ENCODE data around the gene ATE1.
"Not testable (repeated sequence)": the region's sequence is repeated elsewhere in the genome, so short reads cannot be mapped to it uniquely, and the experiment has no call there.

ATE1 gene

GRCh38 chr10:121788717-121789116 lies 139.1 kb downstream of the ATE1 start:
- DNase-seq (ENCODE audit: low read depth in 2 of 2) = no peak

GRCh38 chr10:121788115-121788514 lies 139.7 kb downstream of the ATE1 start:
- no peak for DNase-seq (ENCODE audit: low read depth in 2 of 2)

DNA sequence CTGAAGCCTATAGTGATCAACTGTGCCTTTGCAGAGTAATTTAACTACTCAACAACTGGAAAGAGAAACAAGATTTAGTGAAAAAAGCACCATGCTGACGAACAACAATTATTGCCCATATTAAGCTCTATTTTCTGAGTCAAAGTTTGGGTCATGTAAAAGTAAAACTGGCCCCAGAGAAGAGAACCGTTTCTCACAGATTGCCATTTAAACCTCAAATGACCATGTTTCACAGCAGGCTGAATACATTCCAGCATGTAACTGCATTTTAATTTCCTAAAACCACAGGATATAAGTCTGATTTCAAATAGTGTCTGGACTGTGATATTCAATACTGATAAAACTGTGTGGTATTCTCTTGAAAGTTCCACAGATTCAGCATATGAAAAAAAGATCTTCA lies 140.7 kb downstream of the ATE1 start:
- DNase-seq (ENCODE audit: low read depth in 2 of 2) = no peak

DNA sequence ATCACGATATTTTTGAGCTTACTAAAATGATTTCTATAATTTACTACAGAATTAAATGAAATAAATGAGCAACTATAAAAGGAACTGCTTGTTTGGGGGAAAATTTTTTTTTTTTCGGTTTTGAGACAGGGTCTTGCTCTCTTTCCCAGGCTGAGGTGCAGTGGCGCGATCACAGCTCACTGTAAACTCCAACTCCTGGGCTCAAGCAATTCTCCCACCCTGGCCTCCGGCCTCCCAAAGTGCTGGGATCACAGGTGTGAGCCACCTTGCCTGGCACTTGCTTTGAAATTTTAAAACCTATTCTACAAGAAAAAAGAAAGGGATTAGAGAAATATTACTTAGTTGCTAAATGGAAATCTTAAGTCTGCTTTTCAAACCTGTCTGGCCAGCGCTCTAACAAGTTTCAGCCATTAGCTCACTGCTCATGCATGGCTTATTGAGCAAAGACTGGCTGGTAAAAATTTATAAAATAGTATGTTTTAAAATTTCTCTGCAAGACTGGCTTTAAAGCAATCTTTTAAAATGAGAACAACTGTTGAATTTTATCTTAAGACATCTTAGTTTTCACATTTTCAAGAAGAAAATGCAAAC lies 144.0 kb downstream of the ATE1 start:
- DNase-seq (ENCODE audit: low read depth in 2 of 2) = no peak

DNA sequence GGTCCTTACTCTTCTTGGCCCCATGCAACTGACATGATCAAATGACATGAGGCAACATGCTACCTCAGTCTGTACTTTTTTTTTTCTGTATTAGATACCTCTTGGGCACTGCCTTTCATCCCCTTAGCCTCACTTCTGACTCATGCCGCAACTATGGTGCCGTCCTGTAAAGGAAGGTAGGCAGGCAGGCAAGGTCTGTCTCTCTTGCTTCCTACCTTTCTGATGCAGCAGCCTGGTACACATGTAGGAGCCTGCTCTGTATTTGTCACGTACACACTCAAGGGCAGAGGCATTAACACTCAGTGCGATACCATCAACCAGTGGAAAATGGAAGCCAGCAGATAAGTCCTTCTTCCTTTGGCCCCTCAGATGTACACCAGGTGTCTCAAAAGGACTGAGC lies 146.7 kb downstream of the ATE1 start:
- DNase-seq (ENCODE audit: low read depth in 2 of 2) = no peak

DNA sequence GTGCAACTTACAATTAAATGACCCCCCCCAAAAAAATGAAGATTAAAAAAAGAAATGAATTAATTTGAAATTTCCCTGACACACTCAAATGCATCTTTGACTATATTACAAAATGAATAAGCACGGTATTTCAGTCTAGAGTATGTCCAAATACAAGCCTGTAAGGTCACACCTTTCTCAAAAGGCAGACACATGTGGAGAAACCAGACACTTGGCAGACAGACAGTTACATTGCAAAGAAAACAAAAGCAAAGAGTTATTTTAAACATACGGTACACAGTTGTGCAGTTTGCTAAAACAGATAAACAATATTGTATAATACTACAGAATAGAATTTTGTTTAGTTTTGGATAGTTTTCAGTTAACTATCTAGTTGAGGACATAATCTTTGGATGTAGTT lies 153.0 kb downstream of the ATE1 start:
- DNase-seq (ENCODE audit: low read depth in 2 of 2) = no peak

DNA sequence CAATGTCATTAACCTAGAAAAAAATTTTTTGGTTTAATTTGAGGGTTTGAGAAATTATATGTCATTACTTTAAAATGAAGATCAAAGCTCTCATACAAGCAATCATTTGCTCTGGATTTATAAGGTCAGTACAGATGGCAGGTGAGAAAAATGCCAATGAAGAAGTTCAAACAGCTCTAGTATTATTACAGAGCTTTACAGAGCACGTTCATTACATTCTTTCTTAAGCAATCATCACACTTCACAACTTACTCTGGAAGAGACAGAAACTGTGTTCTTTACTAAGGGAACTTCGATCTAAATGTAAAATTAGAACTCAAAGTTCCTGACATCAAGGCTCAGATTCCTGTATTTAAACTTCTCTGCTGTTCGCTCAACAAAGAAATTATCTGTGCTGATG lies 153.4 kb downstream of the ATE1 start:
- no peak for DNase-seq (ENCODE audit: low read depth in 2 of 2)

DNA sequence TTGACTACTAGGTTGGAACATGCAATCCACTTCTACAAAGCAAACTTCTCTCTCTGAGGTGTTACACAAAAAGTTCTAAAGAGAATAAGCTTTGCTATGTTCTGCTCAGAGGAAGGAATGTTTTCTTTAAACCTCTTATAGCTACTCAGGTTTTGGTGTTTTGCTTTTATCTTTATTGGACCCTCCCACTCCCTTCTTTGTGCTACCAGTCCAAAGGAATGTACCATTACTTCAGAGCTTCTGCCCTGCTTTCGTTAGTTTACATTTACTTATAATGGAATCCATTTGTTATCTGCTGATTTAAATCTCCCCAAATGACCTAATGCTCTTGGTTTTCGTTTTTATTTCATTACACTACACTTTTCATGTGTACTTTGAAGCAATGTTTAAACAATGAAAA lies 154.9 kb downstream of the ATE1 start:
- DNase-seq (ENCODE audit: low read depth in 2 of 2) = no peak

GRCh38 chr10:121772406-121772805 lies 155.4 kb downstream of the ATE1 start:
- DNase-seq (ENCODE audit: low read depth in 2 of 2) = no peak

GRCh38 chr10:121771966-121772365 lies 155.9 kb downstream of the ATE1 start:
- no peak for DNase-seq (ENCODE audit: low read depth in 2 of 2)

DNA sequence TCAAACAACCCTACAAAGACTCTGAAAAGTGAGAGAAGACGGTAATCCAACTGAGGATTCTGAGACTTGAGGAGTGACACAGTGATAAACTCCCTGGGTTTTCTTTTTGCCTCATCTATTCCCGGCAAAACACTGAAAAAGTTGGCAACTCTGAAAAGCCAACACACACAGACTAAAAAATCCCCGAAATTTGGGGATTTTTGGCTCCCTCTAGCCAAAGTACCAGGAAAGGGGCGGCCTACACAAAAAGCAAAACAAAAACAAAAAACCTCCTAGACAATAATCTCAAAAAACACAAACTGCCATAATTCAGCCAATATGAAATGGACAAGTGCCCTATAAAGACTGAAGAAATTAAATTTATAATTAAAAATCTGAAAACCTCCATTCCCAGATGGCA lies 161.4 kb downstream of the ATE1 start:
- no peak for DNase-seq (ENCODE audit: low read depth in 2 of 2)

DNA sequence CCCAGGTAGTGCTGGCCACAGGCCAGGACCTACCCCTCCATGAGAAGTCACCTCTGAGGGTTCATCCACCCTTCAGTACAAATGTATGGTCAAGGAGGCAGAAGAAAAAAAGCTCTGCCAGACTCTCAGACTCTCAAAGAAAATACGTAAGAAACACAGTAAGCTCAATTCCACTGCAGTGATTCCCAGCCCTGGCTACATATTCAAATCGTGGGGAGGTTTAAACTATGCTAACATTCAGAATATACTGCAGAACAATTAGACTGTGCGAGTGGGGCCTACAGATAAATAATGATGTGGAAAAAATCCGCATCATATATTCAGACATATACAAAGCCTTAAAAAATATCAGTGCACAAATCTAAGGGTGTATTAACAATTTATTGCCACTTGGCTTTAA lies 162.6 kb downstream of the ATE1 start:
- no peak for DNase-seq (ENCODE audit: low read depth in 2 of 2)

- no peak for DNase-seq (ENCODE audit: low read depth in 2 of 2)
These were observed 163.4 kb downstream of the ATE1 start for GRCh38 chr10:121764233-121764942.

DNA sequence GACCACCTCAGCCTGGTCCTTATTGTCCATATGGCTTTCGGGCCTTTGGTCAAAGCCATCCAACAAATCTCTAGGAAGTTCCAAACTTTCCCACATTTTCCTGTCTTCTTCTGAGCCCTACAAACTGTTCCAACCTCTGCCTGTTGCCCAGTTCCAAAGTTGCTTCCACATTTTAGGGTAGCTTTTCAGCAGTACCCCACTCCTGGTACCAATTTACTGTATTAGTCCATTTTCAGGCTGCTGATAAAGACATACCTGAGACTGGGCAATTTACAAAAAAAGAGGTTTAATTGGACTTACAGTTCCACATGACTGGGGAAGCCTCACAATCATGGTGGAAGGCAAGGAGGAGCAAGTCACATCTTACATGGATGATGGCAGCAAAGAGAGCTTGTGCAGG lies 170.6 kb downstream of the ATE1 start:
- DNase-seq (ENCODE audit: low read depth in 2 of 2) = not testable (repeated sequence)

DNA sequence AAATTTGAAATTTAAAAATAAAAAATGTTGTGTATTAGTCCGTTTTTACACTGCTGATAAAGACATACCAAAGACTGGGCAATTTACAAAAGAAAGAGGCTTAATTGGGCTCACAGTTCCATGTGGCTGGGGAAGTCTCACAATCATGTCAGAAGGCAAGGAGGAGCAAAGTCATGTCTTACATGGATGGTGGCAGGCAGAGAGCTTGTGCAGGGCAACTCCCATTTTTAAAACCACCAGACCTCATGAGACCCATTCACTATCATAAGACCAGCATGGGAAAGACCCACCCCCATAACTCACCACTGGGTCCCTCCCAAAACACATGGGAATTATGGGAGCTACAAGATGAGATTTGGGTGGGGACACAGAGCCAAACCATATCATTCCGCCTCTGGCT lies 172.3 kb downstream of the ATE1 start:
- not testable (repeated sequence) for DNase-seq (ENCODE audit: low read depth in 2 of 2)

DNA sequence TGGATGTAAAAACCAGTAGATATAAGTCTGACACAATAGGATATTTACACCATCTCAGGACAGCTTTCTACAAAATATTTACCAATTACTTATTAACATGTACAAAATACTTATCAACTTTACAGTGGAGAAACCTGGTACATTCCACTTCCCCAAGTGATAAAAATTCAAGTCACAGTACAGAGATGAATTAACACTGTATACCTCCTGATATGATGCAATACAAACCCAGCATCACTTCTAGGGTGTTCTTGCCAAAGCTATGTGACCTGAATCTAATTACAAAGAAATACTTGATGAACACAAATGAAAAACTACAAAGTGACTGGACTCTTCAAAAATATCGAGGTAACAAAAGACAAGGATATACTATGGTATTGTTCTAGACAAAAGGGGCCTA lies 173.2 kb downstream of the ATE1 start:
- no peak for DNase-seq (ENCODE audit: low read depth in 2 of 2)

DNA sequence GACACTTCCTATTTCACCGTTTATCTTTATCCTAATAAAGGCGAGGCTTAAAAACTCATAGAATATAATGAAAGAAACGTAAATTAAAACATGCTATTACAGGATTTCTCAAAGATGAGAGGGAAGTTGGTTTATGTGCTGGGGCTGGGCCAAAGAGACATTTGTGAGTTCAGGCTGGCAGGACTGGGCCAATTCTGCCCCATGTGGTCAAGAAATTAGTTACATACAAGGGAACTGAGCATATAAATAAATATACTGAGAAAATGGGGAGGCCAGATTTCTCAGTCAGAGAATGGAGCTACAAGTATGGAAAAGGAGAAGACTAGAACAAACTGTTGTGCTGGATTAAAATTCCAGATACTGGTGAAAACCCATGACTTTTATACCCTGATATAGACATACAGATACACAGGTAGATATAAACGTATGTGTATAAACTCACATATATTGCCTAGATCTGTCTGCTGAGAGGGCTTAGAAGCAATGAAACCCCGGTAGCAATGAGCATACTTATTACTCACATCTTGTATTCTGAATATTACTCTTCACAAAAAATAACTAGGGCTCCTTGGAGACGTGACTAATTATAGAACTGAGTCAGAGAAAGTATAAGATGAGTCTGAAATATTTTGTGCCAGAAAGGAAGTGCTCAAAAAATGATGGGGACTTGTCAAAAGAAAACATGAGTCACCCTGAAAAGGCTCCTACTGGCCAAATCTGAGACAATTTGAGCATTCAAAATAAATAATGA lies 173.9 kb downstream of the ATE1 start:
- no peak for DNase-seq (ENCODE audit: low read depth in 2 of 2)

GRCh38 chr10:121751191-121751760 lies 176.6 kb downstream of the ATE1 start:
- DNase-seq (ENCODE audit: low read depth in 2 of 2) = no peak

GRCh38 chr10:121747163-121747775 lies 180.6 kb downstream of the ATE1 start:
- DNase-seq (ENCODE audit: low read depth in 2 of 2) = no peak

- no peak for DNase-seq (ENCODE audit: low read depth in 2 of 2)
These were observed 186.5 kb downstream of the ATE1 start for GRCh38 chr10:121741248-121741792.

- no peak for DNase-seq (ENCODE audit: low read depth in 2 of 2)
These were observed 187.8 kb downstream of the ATE1 start for GRCh38 chr10:121740069-121740468.

GRCh38 chr10:121739114-121739513 lies 188.7 kb downstream of the ATE1 start:
- DNase-seq (ENCODE audit: low read depth in 2 of 2) = no peak

All from stimulated activated CD4-positive, alpha-beta T cell treated with anti-CD3 and anti-CD28 coated beads, Interleukin-12 subunit alpha, Interleukin-12 subunit beta, amount 100 ng/mL, for 24 hours (primary cell).